Motor neuron (in vitro differentiated cells): ENCODE results near the gene ACADVL. TPM values are rescaled to one million over a fixed set of nuclear protein-coding genes. Genes with fewer than 3 reads are reported as not detected.

Experiments used
- ATAC-seq, 8 experiments: fragments of 200-7000 bp; cut with Tn5 transposase; replicated peaks in 6 of 8; 2 replicates each; pipeline ENCODE4 v1.8.0; 2021; ENCODE audit warnings: mild to moderate bottlenecking in 8 of 8, moderate library complexity in 8 of 8
- H3K27ac ChIP-seq, 2 donors: fragments of 250-450 bp; sonication (Bioruptor Pico); 2 replicates each; pipeline ENCODE4 v1.9.0; 2021; ENCODE audit warnings: antibody characterized with exemption in 2 of 2, mild to moderate bottlenecking in 2 of 2, moderate library complexity in 1 of 2
- H3K4me1 ChIP-seq, 2 donors: fragments of 250-450 bp; sonication (Bioruptor Pico); replicated peaks in 1 of 2; 2 replicates each; pipeline ENCODE4 v1.6.1; 2021; ENCODE audit warnings: antibody characterized with exemption in 2 of 2, mild to moderate bottlenecking in 2 of 2, moderate library complexity in 1 of 2
- H3K4me3 ChIP-seq, 5 donors: fragments of 250-450 bp; sonication (Bioruptor Pico); 2 replicates each; pipeline ENCODE4 v1.9.0; 2021; ENCODE audit warnings: antibody characterized with exemption in 5 of 5, mild to moderate bottlenecking in 5 of 5, moderate library complexity in 4 of 5
- WGBS, 10 experiments: fragments of 450-650 bp; shearing (Covaris generic); methylation state at CpG; one replicate each; pipeline ENCODE4 v1.0.0; 2022; 5-methylcytosine and 5-hydroxymethylcytosine counted together
- in situ Hi-C, 9 experiments: fragments of 400-800 bp; cut with MboI; loops; one replicate each; pipeline ENCODE4 v1.15.0; 2021; ENCODE audit warnings: low sequenced_read_pairs in 9 of 9, low pct_unique_long_range_greater_than_20kb in 2 of 9; ENCODE audit not compliant: unreplicated experiment in 9 of 9
- total RNA-seq, 8 experiments: library from RNA; unstranded; fragments of 300-600 nt; gene quantifications; 2 replicates each; pipeline versions ENCODE4 v1.2.3 to v1.2.4, GENCODE V29; 2022

Gene ACADVL
- total RNA-seq, 8 experiments from 2014 or later = 77.7 to 513 (median 215) TPM

DNA sequence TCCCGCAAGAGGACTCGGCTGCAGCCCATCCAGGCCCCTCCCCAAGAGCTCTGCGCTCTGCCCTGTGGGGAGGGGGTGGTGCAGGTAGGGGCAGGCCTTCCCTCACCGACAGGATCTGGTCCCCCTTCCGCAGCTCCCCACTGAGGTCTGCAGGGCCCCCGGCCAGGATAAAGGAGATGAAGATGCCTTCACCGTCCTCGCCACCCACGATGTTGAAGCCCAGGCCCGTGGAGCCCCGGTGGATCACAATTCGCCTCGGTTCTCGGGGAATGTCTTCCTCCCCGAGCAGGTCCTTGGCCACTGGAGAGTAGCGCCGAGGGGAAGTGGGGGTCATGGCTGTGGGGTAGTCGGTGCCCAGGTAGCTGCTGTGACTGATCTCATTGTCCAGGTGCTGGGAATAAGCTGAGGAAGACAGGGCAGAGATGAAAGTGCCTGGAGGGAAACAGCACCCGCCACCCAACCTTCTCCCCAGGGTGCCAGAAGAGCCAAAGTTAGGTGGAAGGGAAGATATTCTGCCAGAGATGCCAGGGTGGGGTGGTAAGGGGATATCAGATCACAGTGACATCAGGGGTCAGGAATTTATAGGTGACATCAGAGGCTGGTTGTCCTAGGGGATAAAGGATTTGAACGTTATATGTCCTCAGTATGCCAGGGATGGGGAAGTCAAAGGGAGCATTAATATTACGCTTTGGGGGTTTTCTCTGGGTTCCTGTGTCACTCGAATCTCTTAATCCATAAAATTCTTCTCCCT is 22.9 kb upstream of the ACADVL start:
- Histone ChIP-seq H3K4me1 (no peaks in the 10 kb centered on the region), H3K4me3 (no peak overlapping the region), H3K27ac (no peak overlapping the region)
- 28 to 100% (median 95%) methylated on average over 1 to 8 of the region's 22 CpGs for WGBS, 10 experiments
- no peak for ATAC-seq
- in situ Hi-C loops = no loop called here

DNA sequence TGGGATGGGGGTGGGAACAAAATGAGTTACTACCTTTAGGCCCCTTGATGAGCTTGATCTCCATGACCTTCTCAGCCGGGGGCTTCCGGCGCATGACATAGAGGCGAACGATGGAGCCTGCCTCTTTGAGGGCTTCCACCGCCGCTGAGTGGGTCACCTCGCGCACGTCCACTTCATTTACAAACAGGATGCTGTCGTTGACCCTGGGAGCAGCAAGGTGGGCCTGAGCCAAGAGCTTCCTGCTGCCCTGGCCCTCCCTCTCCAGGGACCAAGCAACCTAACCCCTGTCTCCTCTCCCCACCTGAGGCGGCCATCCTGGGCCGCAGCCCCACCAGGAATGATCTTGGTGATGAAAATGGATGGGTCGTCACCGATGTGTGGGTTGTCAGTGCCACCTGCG is 16.3 kb upstream of the ACADVL start:
- WGBS, 10 experiments = 80 to 100% (median 88%) methylated on average over 1 to 6 of the region's 16 CpGs; no CpG with 5 or more reads in 6 of the 10 experiments
- ATAC-seq = no peak
- Histone ChIP-seq H3K4me1 (peaks cover 36% of the 10 kb centered on the region in 2 donors), H3K27ac (no peak overlapping the region), H3K4me3 (no peak overlapping the region)
- in situ Hi-C loops = no loop called here

DNA sequence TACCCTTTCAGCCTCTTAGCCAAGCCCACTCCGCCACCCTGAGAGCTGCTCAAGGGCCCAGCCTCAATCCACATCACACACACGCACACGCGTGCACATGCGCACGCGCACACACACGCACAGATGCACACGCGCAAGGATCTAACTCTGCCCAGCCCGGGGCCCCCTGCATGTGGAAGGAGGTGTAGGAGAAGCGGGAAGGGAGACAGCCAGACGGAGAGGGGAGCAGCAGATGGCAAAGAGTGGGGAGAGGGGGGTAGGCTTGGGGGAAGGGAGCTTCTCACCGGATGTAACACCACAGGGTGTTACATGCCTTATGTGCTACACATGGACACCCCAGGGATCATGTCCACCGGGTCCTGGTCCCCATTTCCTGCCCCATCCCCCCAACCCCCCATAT is 15.4 kb upstream of the ACADVL start:
- peaks cover 41 to 44% of the 10 kb centered on the region in 2 donors for H3K4me1 ChIP-seq
- peak in 5 of 8 experiments; percentile 1 to 17 (median 10) for ATAC-seq
- peak overlapping the region; percentile 80 to 83 for H3K27ac ChIP-seq
- in situ Hi-C loops = no loop called here
- 60 to 100% (median 93%) methylated on average over 1 to 5 of the region's 15 CpGs; no CpG with 5 or more reads in 7 of the 10 experiments for WGBS, 10 experiments
- H3K4me3 ChIP-seq = peak overlapping the region; percentile 25 to 40 (median 38)

DNA sequence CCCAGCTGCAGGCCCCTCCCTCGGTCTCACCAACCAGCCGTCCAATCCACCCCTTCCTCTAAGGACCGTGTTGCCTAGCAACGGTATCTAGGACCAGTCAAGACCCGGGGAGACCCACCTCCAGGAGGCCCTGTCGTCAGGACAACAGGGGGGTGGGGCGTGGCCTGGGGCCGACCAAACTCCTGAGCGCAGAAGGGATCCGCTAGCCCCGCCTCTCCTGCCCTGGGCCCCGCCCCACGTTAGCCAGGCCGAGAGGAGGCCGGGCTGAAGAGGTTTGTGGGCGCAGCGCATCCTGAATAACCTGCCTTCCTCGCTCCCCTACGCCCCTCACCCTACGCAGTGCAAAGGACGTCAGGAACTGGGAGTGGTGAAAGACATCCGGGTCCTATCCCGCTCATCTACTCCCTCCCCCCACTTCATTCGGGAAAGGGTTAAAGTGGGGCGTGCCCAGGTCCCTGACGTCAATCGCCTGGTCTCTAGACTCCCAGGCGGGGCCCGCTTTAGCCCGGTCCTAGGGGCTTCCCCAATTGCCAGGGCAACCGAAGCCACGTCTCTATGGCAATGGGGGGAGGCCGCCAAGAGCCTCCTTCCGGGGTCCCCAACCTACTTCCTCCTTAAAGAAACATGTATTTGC is 14.8 kb upstream of the ACADVL start:
- Histone ChIP-seq H3K27ac (peak overlapping the region; percentile 80 to 83), H3K4me3 (peak overlapping the region; percentile 25 to 40 (median 38)), H3K4me1 (peaks cover 41 to 44% of the 10 kb centered on the region in 2 donors)
- peak; percentile 80 to 92 (median 84) for ATAC-seq
- in situ Hi-C loops = no loop called here
- WGBS, 10 experiments = 0% methylated on average over 5 to 7 of the region's 34 CpGs; no CpG with 5 or more reads in 8 of the 10 experiments

DNA sequence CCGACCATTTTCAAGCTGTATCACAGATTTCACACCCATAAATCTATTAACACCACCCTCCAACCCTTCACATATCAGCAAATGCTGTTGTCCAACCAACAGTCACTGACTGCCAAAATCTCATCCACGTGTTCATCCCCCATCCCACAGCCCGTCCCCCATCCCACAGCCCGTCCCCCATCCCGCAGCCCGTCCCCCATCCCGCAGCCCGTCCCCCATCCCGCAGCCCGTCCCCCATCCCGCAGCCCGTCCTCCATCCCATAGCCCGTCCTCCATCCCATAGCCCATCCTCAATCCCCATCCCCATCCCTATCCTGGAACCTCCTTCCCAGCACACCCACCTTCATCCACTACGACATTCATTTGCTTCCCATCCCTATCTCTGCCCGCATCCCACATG is 14.2 kb upstream of the ACADVL start:
- no peak for ATAC-seq
- in situ Hi-C loops = no loop called here
- H3K27ac ChIP-seq = peak overlapping the region; percentile 80 to 83
- peak overlapping the region; percentile 25 to 40 (median 38) for H3K4me3 ChIP-seq
- peaks cover 41 to 44% of the 10 kb centered on the region in 2 donors for H3K4me1 ChIP-seq
- 20 to 86% (median 76%) methylated on average over 1 of the region's 15 CpGs; no CpG with 5 or more reads in 6 of the 10 experiments for WGBS, 10 experiments

DNA sequence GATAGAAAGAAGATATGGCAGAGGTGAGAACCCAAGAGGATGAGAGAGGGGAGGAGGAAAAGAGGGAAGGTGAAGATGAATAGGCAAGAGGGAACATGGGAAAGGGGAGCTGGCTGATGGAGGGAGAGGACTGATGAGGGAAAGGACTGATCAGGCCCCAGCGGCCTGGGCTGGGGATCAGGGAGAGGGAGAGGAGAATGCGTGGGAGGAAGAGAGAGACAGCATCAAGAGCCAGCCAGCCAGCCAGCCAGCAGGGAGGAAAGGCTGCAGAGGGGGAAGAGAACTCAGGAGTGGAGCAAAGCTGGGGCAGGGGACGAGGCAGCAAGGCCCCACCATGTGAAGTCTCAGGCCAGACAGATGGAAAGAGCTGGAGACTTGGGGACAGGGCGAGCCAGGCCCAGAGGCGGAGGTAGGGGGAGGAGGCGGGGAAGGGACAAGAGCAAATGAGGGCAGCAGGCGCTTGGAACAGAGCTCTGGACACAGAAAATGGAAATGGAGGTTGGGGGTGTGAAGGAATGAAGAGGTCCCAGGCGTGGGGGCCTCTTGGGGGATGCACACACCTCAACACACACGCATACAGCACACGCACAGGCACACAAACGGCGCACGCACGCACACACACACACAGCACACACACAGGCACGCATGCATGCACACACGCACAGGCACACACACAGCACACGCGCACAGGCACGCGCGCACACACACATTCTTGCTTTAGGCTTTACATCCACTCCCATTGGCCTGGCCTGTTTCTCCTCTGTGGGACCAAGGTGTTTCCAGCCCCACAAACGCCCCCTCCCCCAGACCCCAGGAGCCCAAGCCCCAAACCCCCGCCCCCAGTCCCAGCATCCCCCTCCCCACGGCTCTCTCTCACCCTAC is 12.4 kb upstream of the ACADVL start:
- H3K27ac ChIP-seq = peak overlapping the region; percentile 50 to 72
- WGBS, 10 experiments = 40 to 60% (median 53%) methylated on average over 1 to 2 of the region's 24 CpGs; no CpG with 5 or more reads in 6 of the 10 experiments
- ATAC-seq = peak in 3 of 8 experiments; percentile 0
- peak overlapping the region; percentile 11 to 35 (median 27) for H3K4me3 ChIP-seq
- peaks cover 51 to 54% of the 10 kb centered on the region in 2 donors for H3K4me1 ChIP-seq
- in situ Hi-C loops = no loop called here

DNA sequence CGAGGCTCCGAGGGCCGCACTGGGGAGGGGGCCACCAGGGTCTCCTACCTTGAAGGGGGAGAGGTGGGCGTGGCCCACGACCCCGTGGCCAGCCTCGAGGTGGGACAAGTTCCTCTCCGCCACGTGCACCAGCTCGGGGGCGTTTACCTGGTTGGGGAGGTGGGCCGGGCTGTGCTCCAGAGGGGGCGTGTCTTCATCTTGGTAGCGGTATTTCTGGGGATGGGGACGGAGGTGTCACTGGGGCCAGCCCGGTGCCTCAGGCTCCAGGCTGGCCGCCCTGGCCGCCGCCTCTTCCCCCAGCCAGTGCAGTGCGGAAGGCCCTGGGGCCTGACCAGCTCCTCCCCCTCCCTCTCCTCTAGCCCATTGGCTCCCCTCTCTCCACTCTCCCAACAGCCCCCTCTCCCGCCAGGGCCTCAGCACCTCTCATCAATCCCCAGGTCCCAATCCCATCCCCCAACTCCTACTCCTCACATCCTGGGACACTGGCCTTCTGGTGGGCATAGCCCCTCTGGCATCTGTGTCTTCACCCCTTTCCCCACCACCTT is 11.6 kb upstream of the ACADVL start:
- in situ Hi-C loops = no loop called here
- peak overlapping the region; percentile 11 to 35 (median 27) for H3K4me3 ChIP-seq
- H3K27ac ChIP-seq = peak overlapping the region; percentile 50 to 72
- no CpG with 5 or more reads among the region's 21 CpGs for WGBS, 10 experiments
- H3K4me1 ChIP-seq = peaks cover 57 to 58% of the 10 kb centered on the region in 2 donors
- peak in 5 of 8 experiments; percentile 25 to 55 (median 50) for ATAC-seq

DNA sequence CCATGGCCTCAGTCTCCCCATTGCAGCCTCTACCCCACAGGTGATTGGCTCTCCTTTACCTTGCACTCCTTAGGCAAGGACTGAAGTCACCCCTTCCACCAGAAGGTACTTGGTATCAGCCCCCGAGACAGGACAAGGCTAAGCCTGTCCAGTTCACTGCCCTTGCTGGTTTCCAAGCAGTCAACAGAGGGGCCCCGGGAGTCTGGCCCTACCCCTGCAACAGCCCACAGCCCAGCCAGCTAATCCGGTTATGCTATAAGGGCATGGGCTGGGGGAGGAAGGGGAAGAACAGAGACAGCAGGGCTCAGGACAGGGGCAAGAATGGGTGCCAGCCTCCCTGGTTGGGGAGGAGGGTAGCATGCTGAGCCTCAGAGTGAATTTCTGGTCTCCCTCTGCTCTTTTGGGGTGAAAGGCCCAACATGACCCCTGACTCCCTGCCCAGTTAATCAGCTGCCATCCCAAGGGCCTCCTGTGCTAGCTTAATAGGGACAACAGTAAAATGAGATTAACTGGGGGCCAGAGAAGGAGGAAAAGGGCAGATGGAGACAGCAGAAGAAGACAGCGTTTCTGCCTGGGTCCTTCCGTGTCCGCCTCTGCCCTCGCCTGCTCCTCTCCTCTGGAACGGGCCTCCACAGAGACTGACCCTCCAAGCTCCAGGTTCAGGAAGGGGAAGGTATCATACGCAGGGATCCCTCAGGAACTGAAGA is 10.8 kb upstream of the ACADVL start:
- H3K4me3 ChIP-seq = no peak overlapping the region
- peak overlapping the region in 1 of 2 donors; percentile 72 for H3K27ac ChIP-seq
- peaks cover 60 to 62% of the 10 kb centered on the region in 2 donors for H3K4me1 ChIP-seq
- ATAC-seq = no peak
- in situ Hi-C loops = no loop called here
- 20 to 100% (median 80%) methylated on average over 1 to 6 of the region's 9 CpGs; no CpG with 5 or more reads in 5 of the 10 experiments for WGBS, 10 experiments

DNA sequence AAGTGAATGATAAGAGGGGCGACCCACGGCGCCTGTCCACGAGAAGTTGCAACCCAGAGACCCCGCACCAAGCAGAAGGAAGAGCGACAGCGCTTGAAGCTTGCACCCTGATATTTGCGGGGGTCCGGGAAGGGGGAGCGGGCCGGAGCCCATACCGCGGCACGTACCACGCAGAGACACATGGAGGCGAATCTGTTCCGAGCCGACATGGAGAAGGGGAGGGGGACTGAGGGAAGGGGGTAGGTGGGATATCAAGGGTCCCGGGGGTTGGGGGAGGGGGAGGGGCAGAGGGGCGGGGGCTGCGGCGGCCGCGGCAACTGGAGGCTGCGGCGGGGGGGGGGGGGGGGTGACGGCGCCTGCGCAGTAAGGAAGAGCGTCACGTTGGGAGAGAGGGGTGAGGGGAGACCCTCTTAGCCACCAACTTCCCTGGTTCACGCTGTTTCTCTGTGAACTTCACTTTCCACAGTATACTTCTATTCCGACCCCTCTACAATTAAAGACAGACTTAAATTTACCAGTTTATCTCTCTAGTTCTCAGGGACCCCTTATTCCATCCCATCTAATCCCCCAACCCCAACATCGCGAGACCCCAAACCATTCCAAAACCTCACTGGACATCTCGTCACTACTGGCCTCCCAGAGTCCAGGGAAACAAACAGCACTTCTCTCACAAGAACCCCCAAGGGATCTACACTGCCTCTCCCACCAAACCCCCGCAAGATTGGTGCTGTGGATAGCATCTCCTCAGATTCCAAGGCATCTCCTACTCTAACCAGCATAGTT is 8.1 kb upstream of the ACADVL start:
- in situ Hi-C loops = no loop called here
- no peak overlapping the region for H3K27ac ChIP-seq
- peaks cover 45% of the 10 kb centered on the region in 2 donors for H3K4me1 ChIP-seq
- no peak for ATAC-seq
- 0 to 43% (median 24%) methylated on average over 1 to 6 of the region's 37 CpGs; no CpG with 5 or more reads in 6 of the 10 experiments for WGBS, 10 experiments
- H3K4me3 ChIP-seq = peak overlapping the region in 4 of 5 donors; percentile 9 to 25 (median 18)

DNA sequence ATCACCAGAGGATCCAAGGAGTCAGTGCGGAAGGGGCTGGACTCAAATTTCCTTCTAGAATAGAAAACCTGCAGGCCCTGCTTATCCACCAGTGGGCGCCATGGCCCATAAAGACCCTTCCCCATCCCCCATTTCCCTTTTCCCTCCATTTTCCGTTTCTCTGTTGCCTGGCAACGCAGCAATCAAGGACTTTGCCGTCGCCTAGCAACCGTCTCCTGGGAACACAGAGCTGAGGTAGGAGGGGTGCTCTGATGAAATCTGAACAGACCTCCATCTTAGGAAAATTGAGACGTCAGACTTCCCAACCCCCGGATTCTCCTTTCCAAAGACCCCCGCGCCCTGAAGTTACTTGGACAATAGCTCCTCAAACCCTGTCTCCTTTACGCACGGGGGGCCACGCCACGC is 5.8 kb upstream of the ACADVL start:
- in situ Hi-C loops = no loop called here
- peak; percentile 6 to 49 (median 32) for ATAC-seq
- H3K27ac ChIP-seq = peak overlapping the region; percentile 96 to 98

DNA sequence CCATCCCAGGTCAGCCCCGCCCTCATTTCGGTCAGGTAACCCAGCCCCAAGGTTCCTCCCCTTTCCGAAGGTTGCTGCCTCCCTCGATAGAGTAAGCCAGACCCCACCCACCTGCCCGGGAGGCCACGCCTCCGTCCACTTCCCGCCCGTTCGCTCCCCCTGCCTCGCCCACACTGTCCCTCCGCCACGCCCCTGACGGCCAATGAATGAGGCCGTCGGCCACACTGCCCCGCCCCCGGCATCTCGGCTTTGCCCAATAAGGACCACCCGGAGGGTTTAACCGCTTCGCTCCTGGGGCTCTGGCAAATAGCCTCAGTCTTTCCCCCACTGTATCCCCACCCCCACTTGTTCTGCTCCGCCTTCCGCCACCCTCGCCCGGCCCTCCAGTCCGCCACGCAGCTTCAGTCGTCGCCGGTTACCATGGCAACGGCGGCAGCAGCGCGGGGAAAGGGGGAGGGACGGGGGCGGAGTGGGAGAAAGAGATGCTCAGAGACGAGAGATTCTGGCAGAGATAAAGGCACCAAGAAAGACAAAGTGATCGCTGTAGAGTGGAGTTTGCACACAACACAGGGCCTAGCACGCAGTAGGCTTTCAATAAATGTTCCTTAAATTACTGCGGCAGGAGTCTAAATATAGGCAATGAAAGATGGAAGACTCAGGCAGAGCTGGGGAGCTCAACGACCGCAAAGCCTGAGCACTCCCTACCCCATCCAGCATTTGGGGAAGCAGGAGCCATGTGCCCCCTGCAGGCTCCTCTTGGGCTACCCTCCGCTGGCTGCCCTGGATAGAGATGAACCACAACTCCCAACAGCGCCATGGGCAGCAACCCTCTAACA is 5.2 kb upstream of the ACADVL start:
- in situ Hi-C loops = no loop called here

More for the DNA sequence above, 5.8 kb upstream of the ACADVL start:
- WGBS, 10 experiments = 0 to 4% (median 0%) methylated on average over 1 to 10 of the region's 15 CpGs; no CpG with 5 or more reads in 4 of the 10 experiments
- H3K4me1 ChIP-seq = peaks cover 30 to 34% of the 10 kb centered on the region in 2 donors
- peak overlapping the region; percentile 53 to 62 (median 56) for H3K4me3 ChIP-seq

More for the DNA sequence above, 5.2 kb upstream of the ACADVL start:
- peak overlapping the region; percentile 53 to 62 (median 56) for H3K4me3 ChIP-seq
- ATAC-seq = peak; percentile 72 to 81 (median 76)
- H3K4me1 ChIP-seq = peaks cover 29 to 36% of the 10 kb centered on the region in 2 donors
- peak overlapping the region; percentile 96 to 98 for H3K27ac ChIP-seq
- 0% methylated on average over 1 to 2 of the region's 45 CpGs; no CpG with 5 or more reads in 6 of the 10 experiments for WGBS, 10 experiments
